ENCODE data around the gene AOX1.
"Not testable (repeated sequence)": the region's sequence is repeated elsewhere in the genome, so short reads cannot be mapped to it uniquely, and the experiment has no call there.

The AOX1 gene

GRCh38 chr2:200665626-200666453 is 80.0 kb downstream of the AOX1 start:
- no peak for DNase-seq (ENCODE audit: low read depth, low spot score)

DNA sequence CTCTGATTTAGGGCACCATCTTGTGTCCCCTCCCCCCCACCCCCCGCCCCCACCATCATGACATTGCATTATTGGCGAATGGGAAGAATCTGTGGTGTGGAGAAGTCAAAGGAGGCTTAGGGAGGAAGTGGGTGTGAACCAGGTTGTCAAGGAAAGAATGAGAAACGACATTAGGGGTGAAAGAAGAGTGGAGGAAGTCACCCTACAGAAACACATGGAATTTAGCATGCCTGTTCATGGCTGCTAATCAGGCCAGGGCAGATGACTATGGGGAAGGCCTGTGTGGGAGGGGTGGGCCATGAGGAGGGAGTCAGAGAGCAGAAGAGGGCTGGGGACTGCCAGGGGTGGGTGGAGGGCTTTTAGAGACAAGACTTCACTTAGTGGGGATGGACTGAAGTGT is 81.6 kb downstream of the AOX1 start:
- DNase-seq (ENCODE audit: low read depth, low spot score) = no peak

DNA sequence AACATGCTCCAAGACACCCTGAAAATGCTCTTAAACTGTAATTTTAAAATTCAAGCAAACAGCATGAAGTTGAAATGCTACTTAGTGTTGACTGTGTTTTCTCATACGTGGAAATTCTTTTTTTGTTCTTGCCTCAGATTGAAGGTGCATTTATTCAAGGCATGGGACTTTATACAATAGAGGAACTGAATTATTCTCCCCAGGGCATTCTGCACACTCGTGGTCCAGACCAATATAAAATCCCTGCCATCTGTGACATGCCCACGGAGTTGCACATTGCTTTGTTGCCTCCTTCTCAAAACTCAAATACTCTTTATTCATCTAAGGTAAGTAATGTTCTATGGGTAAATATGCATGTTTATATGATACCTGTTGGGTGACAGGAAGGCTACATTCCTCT is 82.7 kb downstream of the AOX1 start:
- no peak for DNase-seq (ENCODE audit: low read depth, low spot score)

- no peak for DNase-seq (ENCODE audit: low read depth, low spot score)
These were observed 83.5 kb downstream of the AOX1 start for GRCh38 chr2:200669308-200669707.

- DNase-seq (ENCODE audit: low read depth, low spot score) = no peak
These were observed 84.5 kb downstream of the AOX1 start for GRCh38 chr2:200670313-200670712.

DNA sequence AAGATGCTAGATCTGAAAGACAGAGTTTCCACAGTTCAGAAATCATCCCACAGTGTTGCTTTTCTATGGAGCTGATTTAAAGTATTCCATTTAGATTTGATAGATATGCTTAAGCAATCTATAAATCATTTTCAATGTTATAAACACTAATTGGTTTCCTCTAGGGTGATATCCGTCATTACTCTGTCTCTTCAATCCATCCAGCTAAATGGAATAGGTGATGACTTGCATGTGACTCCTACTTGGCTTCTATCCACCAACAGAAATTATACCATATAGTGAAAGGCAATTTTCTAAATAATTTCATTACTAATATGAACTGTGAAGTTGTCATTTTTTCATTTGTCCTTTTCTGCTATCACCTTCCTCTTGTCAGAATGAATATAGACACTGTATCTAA is 84.9 kb downstream of the AOX1 start:
- DNase-seq (ENCODE audit: low read depth, low spot score) = no peak

- DNase-seq (ENCODE audit: low read depth, low spot score) = no peak
These were observed 87.4 kb downstream of the AOX1 start for GRCh38 chr2:200673191-200673590.

DNA sequence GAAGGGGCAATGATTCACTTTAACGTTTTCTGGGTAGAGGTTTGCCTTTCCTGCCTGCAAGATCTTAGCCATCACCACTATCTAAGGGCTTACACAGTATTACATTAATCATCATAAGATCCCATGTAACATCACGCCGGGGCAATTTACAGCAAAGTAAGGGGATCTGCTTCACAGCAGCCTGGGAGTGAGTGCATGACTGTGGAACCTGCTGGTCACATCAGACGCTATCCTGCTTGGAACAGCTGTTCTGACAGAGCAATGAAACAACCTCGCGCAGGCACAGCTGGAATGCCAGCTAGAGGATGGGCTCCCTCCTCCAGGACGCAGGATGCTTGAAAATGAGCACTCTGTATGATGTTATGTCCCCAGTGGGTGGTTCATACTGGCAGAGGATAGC is 89.0 kb downstream of the AOX1 start:
- no peak for DNase-seq (ENCODE audit: low read depth, low spot score)

GRCh38 chr2:200677171-200677570 is 91.4 kb downstream of the AOX1 start:
- DNase-seq (ENCODE audit: low read depth, low spot score) = no peak

GRCh38 chr2:200677721-200678532 is 92.1 kb downstream of the AOX1 start:
- DNase-seq (ENCODE audit: low read depth, low spot score) = no peak

DNA sequence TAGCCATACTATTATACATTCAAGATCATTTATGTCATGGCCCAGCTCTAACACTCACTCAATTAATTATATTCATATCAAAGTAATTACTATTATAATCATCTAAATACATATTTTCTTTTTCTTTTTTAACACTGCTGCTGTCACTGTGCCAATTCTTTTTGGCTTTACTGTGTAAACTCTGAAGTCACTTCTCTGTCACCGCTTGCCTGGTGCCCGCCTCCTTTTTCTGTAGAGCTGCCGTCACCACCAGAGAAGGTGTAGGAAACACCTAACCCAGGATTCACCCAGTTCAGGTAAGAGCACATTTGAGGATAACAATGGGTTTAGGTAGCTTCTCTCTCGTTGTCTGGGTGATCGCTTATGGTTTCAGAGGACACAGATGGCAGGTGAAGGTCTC is 93.3 kb downstream of the AOX1 start:
- DNase-seq (ENCODE audit: low read depth, low spot score) = no peak

GRCh38 chr2:200679535-200679934 is 93.7 kb downstream of the AOX1 start:
- DNase-seq (ENCODE audit: low read depth, low spot score) = no peak

DNA sequence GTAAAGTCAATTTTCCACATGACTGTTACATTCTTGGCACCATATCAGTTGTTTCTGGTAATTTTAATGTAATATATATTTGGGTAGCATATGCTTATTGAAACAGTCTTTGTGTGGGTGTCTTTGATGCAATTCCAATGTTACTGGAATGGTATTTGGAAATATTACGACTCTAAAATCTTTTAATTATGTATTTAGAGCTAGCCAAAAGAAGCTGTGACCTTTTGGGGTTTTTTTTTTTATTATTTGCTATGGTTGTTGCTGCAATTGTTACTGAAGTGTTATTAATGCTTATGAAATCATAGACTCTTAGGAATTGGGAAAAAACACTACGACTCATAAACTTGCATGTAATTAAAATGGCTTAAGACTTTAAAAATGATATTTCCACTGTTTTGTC is 95.9 kb downstream of the AOX1 start:
- DNase-seq (ENCODE audit: low read depth, low spot score) = no peak

DNA sequence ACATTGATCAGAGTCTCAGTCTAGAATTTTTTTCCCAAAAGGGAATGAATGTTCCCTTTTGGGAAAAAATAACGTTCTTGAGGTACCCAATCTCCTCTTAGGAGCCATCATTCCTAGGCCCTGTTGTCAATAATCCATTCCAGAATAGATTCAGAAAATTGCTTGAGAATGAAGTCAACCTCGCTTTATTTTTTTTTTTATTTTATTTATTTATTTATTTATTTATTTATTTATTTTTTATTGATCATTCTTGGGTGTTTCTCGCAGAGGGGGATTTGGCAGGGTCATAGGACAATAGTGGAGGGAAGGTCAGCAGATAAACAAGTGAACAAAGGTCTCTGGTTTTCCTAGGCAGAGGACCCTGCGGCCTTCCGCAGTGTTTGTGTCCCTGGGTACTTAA is 96.6 kb downstream of the AOX1 start:
- DNase-seq (ENCODE audit: low read depth, low spot score) = not testable (repeated sequence)

DNA sequence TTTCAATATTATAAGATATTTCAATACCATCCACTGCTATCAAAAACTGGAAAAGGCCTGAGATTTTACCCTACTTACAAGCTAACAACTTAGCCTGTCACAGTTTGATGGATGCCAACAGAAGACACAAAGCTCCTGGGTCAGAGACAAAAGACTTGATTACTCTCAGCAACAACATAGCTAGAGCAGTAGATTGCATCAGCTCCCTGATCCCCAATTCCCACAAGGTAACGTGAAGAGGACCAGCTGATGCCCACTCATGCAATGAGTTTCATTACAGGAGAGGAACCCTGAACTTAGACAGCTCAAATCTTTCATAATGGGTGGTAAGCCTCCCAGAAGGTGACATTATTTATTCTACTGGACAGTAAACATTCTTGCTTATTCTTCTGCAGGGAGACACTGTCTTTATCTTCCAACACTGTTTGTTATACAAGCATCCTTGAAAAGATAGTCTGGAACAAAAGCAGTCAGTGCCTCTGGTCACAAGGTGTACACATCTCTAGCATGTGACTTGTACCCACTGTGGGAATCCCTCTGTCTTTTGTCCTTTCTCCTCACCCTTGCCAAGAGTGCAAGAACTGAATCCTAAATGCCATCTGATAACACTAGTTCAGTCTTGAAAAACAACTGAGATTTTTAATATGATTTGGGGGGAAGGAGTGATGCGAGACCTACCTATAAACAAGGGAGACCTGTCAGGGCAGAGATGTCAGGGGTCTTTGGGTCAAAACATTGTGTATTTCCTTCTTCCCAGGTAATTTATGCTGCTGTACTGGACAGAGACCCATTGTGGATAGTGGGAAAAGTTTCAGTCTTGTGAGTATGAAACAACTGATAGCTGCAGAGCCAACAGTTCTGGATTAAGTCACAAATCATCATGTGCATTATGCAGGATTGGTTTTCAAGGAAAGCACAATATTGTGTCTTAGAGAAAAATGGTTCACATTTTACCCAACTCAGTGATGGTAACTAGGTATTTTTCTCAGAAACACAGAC is 102.4 kb downstream of the AOX1 start:
- no peak for DNase-seq (ENCODE audit: low read depth, low spot score)

DNA sequence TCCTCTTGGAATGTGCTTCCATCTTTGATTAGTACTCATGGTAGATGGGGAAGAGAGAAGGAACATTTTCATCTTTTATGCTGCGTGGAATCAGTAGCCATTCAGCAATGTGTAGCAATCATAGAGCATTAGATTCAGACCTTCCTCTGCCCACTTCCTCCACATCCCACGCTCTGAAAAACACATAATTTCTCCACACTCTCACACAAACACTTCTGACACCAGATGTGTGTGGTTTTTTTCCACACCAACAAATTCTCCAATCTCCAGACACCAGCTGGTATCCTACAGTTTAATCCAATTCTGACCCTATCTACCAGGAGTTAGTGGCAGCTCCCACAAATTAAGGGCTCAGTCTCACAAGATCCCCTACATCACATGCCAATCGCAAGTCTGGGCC is 103.3 kb downstream of the AOX1 start:
- no peak for DNase-seq (ENCODE audit: low read depth, low spot score)

- DNase-seq (ENCODE audit: low read depth, low spot score) = no peak
These were observed 108.1 kb downstream of the AOX1 start for GRCh38 chr2:200693836-200694470.

- no peak for DNase-seq (ENCODE audit: low read depth, low spot score)
These were observed 109.4 kb downstream of the AOX1 start for GRCh38 chr2:200695191-200695590.

DNA sequence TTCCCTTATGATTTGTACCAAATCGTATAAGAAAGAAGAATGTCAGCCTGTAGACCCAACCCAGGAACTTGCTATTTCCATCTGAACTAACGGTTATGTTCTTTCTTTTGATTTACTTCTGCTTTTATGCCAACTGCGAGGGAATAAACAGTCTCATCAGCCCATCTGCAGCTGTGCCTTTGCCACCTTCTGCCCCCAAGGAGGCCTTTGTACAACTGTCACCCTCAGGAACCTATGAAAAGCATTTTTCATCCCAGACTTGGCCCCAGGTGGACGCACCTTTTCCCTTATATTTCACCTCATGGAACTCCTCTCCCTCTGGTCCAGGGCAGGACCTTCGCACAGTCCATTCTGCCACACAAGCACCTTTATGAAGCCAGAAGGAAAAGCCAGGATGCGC is 109.8 kb downstream of the AOX1 start:
- DNase-seq (ENCODE audit: low read depth, low spot score) = no peak

DNA sequence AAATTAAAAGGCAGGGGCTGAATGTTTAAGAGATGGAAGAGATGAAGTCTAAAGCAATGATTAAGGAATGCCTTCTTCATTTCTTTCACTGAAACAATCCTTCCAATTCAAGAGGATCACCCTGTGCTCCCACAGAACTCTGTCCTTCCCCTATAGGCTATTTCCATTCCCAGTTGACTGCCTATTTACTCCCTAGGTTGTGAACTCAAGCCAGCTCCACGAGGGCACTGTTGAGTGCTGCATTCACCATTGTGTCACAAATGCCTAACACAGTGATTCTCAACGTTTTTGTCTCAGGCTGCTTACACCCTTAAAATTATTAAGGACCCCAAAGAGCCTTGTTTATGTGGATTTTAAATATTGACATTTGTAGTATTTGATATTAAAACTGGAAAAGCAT is 112.4 kb downstream of the AOX1 start:
- no peak for DNase-seq (ENCODE audit: low read depth, low spot score)

DNA sequence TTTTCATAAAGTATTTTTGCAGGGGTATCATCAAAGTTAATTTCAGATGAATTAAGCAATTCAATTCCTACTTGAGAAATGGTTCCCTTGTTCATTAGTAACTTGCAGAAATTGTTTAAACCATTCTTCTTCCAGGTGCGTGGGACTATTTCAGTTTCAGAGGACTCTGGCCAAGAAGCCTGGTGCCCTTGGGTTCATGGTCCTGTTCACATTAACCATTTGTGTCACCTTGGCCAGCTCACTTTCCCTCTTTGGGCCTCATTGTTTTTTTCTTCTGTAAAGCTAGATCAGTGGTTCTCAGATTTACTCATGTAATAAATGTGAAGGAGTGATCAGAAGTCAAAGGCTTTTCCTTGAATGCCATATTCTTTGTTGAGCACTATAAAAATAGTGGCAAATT is 113.5 kb downstream of the AOX1 start:
- DNase-seq (ENCODE audit: low read depth, low spot score) = no peak
